Urinary bladder (tissue), 4 donors: ENCODE results near the gene P2RY14. TPM values are rescaled to one million over a fixed set of nuclear protein-coding genes. Genes with fewer than 3 reads are reported as not detected.
A peak's percentile ranks its signal among the peaks of the same experiment; 100 is the strongest.

ENCODE experiments used
- DNase-seq: peaks from one replicate; pipeline ENCODE4 v3.0.0-alpha.2; 2015; ENCODE audit errors: extremely low spot score
- H3K27ac ChIP-seq: one replicate; pipeline ENCODE4 v1.5.1; 2013; ENCODE audit warnings: low read depth, mild to moderate bottlenecking, moderate library complexity
- H3K36me3 ChIP-seq: one replicate; pipeline ENCODE4 v1.6.1; 2013; ENCODE audit warnings: mild to moderate bottlenecking, moderate library complexity; ENCODE audit not compliant: insufficient read depth
- H3K4me1 ChIP-seq: one replicate; pipeline ENCODE4 v1.6.1; 2013; ENCODE audit warnings: mild to moderate bottlenecking, moderate library complexity; ENCODE audit not compliant: insufficient read depth
- H3K4me3 ChIP-seq: one replicate; pipeline ENCODE4 v1.5.1; 2013; ENCODE audit warnings: low read depth, low read length
- WGBS: extraction: QIAGEN DNeasy Blood & Tissue Kit; methylation state at CpG from one replicate; pipeline ENCODE4 v1.1.7; 2013; 5-methylcytosine and 5-hydroxymethylcytosine counted together
- polyA plus RNA-seq: library from polyadenylated mRNA; stranded (reverse); fragments of 200-250 nt; gene quantifications from one replicate; pipeline ENCODE4 v1.2.3, GENCODE V29; 2013
- total RNA-seq: library from RNA; depleted of rRNA; stranded (reverse); fragments of >200 nt; gene quantifications from one replicate; pipeline ENCODE4 v1.2.3, GENCODE V29; 2014
- donor health status: healthy with polysubstance abuse.
- donor health status: healthy.

The P2RY14 gene
- total RNA-seq: 2.6 TPM
- 4.7 TPM for polyA plus RNA-seq

- Histone ChIP-seq H3K4me1 (no peaks in the 10 kb centered on the region), H3K36me3 (no peaks in the 10 kb centered on the region), H3K27ac (no peak within 1 kb of the TSS), H3K4me3 (no peak within 1 kb of the TSS)
- WGBS: 65% methylated on average over 4 of the region's 4 CpGs
- DNase-seq: no peak
Measured at GRCh38 chr3:151278230-151278629, at the start of gene P2RY14. TSS of gene P2RY14 (minus strand) at chr3:151278542. CDS start at chr3:151214316, 64,226 bp downstream.

- 15% methylated on average over 3 of the region's 3 CpGs for WGBS
- Histone ChIP-seq H3K27ac (no peak overlapping the region), H3K36me3 (no peaks in the 10 kb centered on the region), H3K4me3 (no peak overlapping the region), H3K4me1 (no peaks in the 10 kb centered on the region)
- no peak for DNase-seq
Measured at GRCh38 chr3:151327571-151328198, 49.3 kb upstream of the P2RY14 start.

GRCh38 chr3:151322511-151322910 lies 44.2 kb upstream of the P2RY14 start:
- no peak for DNase-seq
- 92% methylated on average over 1 of the region's 1 CpG for WGBS
- no peaks in the 10 kb centered on the region for H3K4me1 ChIP-seq
- no peaks in the 10 kb centered on the region for H3K36me3 ChIP-seq
- no peak overlapping the region for H3K27ac ChIP-seq
- H3K4me3 ChIP-seq: no peak overlapping the region

GRCh38 chr3:151321526-151321925 lies 43.2 kb upstream of the P2RY14 start:
- Histone ChIP-seq H3K36me3 (no peaks in the 10 kb centered on the region), H3K4me3 (no peak overlapping the region), H3K4me1 (no peaks in the 10 kb centered on the region), H3K27ac (no peak overlapping the region)
- 82% methylated on average over 1 of the region's 1 CpG for WGBS
- DNase-seq: no peak

GRCh38 chr3:151320131-151320530 lies 41.8 kb upstream of the P2RY14 start:
- H3K27ac ChIP-seq: no peak overlapping the region
- DNase-seq: no peak
- no peak overlapping the region for H3K4me3 ChIP-seq
- no peaks in the 10 kb centered on the region for H3K36me3 ChIP-seq
- H3K4me1 ChIP-seq: no peaks in the 10 kb centered on the region
- 84% methylated on average over 2 of the region's 2 CpGs for WGBS

- H3K27ac ChIP-seq: no peak overlapping the region
- no peaks in the 10 kb centered on the region for H3K36me3 ChIP-seq
- no peak for DNase-seq
Measured at GRCh38 chr3:151319628-151320027, 41.3 kb upstream of the P2RY14 start.

GRCh38 chr3:151318991-151319390 lies 40.6 kb upstream of the P2RY14 start:
- peak; percentile 54 for DNase-seq
- H3K36me3 ChIP-seq: no peaks in the 10 kb centered on the region
- H3K4me3 ChIP-seq: no peak overlapping the region
- no peak overlapping the region for H3K27ac ChIP-seq
- no peaks in the 10 kb centered on the region for H3K4me1 ChIP-seq
- WGBS: 74% methylated on average over 7 of the region's 7 CpGs

More at GRCh38 chr3:151319628-151320027, 41.3 kb upstream of the P2RY14 start:
- no peaks in the 10 kb centered on the region for H3K4me1 ChIP-seq
- 79% methylated on average over 4 of the region's 4 CpGs for WGBS
- H3K4me3 ChIP-seq: no peak overlapping the region

- DNase-seq: no peak
- H3K4me3 ChIP-seq: no peak overlapping the region
- no peak overlapping the region for H3K27ac ChIP-seq
- H3K36me3 ChIP-seq: no peaks in the 10 kb centered on the region
- no peaks in the 10 kb centered on the region for H3K4me1 ChIP-seq
Measured at GRCh38 chr3:151318313-151318712, 40.0 kb upstream of the P2RY14 start.

GRCh38 chr3:151316267-151316991 lies 38.1 kb upstream of the P2RY14 start, which contains the start of gene GPR87:
TSS of gene GPR87 (minus strand) at chr3:151316820. CDS start at chr3:151300100, 16,720 bp downstream.
- Histone ChIP-seq H3K36me3 (no peaks in the 10 kb centered on the region), H3K4me3 (no peak within 1 kb of the TSS), H3K27ac (peak within 1 kb of the TSS; percentile 29), H3K4me1 (no peaks in the 10 kb centered on the region)
- DNase-seq: peak; percentile 56
- 69% methylated on average over 7 of the region's 7 CpGs for WGBS

- 80% methylated on average over 2 of the region's 2 CpGs for WGBS
- no peak overlapping the region for H3K4me3 ChIP-seq
- H3K4me1 ChIP-seq: no peaks in the 10 kb centered on the region
- H3K36me3 ChIP-seq: no peaks in the 10 kb centered on the region
- peak; percentile 48 for DNase-seq
- no peak overlapping the region for H3K27ac ChIP-seq
Measured at GRCh38 chr3:151315846-151316245, 37.5 kb upstream of the P2RY14 start.

GRCh38 chr3:151315136-151315535 lies 36.8 kb upstream of the P2RY14 start:
- no peaks in the 10 kb centered on the region for H3K36me3 ChIP-seq
- WGBS: 66% methylated on average over 2 of the region's 2 CpGs

GRCh38 chr3:151314593-151314992 lies 36.3 kb upstream of the P2RY14 start:
- H3K4me1 ChIP-seq: no peaks in the 10 kb centered on the region
- no peak for DNase-seq
- H3K4me3 ChIP-seq: no peak overlapping the region
- no peaks in the 10 kb centered on the region for H3K36me3 ChIP-seq
- WGBS: 95% methylated on average over 5 of the region's 5 CpGs
- H3K27ac ChIP-seq: no peak overlapping the region

More at GRCh38 chr3:151315136-151315535, 36.8 kb upstream of the P2RY14 start:
- H3K4me1 ChIP-seq: no peaks in the 10 kb centered on the region
- no peak for DNase-seq
- no peak overlapping the region for H3K27ac ChIP-seq
- no peak overlapping the region for H3K4me3 ChIP-seq

GRCh38 chr3:151314137-151314536 lies 35.8 kb upstream of the P2RY14 start:
- no peaks in the 10 kb centered on the region for H3K36me3 ChIP-seq
- 74% methylated on average over 2 of the region's 2 CpGs for WGBS
- no peak for DNase-seq
- no peak overlapping the region for H3K27ac ChIP-seq
- no peak overlapping the region for H3K4me3 ChIP-seq
- no peaks in the 10 kb centered on the region for H3K4me1 ChIP-seq

GRCh38 chr3:151312972-151313371 lies 34.6 kb upstream of the P2RY14 start:
- Histone ChIP-seq H3K27ac (no peak overlapping the region), H3K4me3 (no peak overlapping the region), H3K4me1 (no peaks in the 10 kb centered on the region), H3K36me3 (no peaks in the 10 kb centered on the region)
- 92% methylated on average over 3 of the region's 3 CpGs for WGBS
- no peak for DNase-seq
